ENCODE results near the gene BRINP2. TPM values are rescaled to one million over a fixed set of nuclear protein-coding genes. Genes with fewer than 3 reads are reported as not detected.

BRINP2 gene
- total RNA-seq, 2 experiments from 2014 or later = not detected

DNA sequence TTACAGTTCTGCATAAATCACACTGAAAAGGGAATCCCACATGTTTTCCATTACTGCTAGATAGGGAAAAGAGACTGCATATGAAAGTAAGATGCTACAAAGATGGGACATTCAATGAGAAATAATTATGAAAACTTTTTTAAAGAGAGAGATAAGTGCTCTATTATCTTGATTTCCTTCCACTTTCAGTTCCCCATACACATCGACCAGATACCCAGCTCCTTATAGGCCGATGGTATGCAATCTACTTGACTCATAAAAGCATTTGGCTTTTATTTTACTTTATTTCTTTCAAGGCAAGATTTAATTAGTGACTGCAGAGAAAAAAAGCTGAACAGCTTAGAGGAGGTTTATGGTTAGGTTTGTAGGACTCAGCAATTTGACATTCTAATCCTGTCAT is 13.1 kb downstream of the BRINP2 start:
- H3K4me3 Mint-ChIP-seq = no peak overlapping the region
- peaks cover 66% of the 10 kb centered on the region for H3K27me3 Mint-ChIP-seq
- no peaks in the 10 kb centered on the region for H3K36me3 Mint-ChIP-seq
- H3K9me3 Mint-ChIP-seq = no peaks in the 10 kb centered on the region
- no peak for DNase-seq
- no peak overlapping the region for H3K27ac Mint-ChIP-seq
- peaks cover 8% of the 10 kb centered on the region for H3K4me1 Mint-ChIP-seq

DNA sequence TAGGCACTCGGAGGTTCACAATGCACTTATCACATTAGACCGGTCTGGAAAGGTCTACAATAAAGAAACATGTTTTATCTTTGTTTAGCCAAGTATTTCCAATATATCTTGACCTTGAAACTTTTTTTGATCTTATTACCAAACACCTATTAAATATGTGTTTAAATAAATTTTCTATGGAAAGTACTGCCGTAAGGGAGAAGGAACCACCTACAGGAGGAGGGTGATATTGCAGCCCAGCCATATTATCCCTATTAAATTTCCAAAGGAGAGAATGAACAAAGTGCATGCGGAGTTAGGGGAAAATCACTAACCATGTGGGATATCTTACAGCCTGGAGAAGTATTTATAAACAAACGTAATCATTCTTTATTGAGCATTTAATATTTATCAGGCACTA is 14.5 kb downstream of the BRINP2 start:
- H3K4me1 Mint-ChIP-seq = peaks cover 8% of the 10 kb centered on the region
- H3K27me3 Mint-ChIP-seq = peaks cover 62% of the 10 kb centered on the region
- no peak overlapping the region for H3K4me3 Mint-ChIP-seq
- H3K36me3 Mint-ChIP-seq = no peaks in the 10 kb centered on the region
- H3K9me3 Mint-ChIP-seq = no peaks in the 10 kb centered on the region
- DNase-seq = no peak
- H3K27ac Mint-ChIP-seq = no peak overlapping the region

DNA sequence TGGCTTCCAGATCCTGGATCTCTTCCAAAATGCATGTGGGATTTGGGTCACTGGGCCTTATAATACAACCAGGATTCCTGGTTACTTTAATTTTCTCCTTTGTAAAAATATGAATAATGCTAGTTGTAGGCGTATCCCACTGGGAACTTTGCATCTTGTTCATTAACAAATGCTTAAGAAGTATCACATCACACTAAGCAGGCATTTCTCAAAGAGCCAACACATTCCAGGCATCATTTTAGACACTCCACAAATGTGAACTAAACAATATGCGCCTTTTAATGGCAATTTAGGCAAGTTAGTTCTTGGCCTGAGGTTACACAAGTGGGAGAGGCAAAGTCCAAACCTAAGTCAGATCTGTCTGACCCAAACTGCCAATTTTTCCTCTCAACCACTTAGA is 15.9 kb downstream of the BRINP2 start:
- peaks cover 5% of the 10 kb centered on the region for H3K4me1 Mint-ChIP-seq
- DNase-seq = no peak
- no peak overlapping the region for H3K4me3 Mint-ChIP-seq
- peaks cover 51% of the 10 kb centered on the region for H3K27me3 Mint-ChIP-seq
- H3K27ac Mint-ChIP-seq = no peak overlapping the region
- H3K9me3 Mint-ChIP-seq = no peaks in the 10 kb centered on the region
- no peaks in the 10 kb centered on the region for H3K36me3 Mint-ChIP-seq

DNA sequence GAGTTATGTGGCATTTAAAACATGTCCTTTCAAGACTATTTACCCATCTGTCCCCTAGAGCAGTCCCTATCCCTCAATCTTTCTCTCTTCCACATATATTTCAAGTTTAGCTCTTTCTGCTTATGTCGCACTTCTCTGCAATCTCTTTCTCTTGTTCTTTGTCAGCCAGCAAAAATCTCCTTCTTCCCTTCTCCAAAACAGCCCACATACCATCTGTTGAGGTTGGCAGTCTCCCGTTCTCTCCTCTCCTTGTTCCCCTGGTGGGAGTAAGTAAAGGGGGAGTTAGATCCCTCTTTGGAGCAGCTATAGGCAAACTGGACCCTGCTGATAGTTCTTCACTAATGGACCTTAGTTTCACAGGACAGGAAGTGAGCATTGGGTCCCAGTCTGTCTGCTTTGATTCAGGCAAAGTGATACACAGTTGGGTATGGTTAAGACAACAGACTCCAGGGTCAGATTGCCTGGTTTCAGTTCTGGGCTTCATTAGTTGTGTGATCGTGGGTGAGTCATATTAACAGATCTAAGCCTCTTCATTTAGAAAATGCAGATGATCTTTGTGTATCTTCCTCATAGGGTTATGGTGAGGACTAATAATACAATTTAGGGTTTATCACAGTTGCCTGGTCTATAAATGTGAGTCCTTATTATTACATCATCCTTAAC is 19.7 kb downstream of the BRINP2 start:
- Mint-ChIP-seq H3K36me3 (no peaks in the 10 kb centered on the region), H3K4me1 (no peaks in the 10 kb centered on the region), H3K9me3 (no peaks in the 10 kb centered on the region), H3K4me3 (no peak overlapping the region), H3K27me3 (peaks cover 20% of the 10 kb centered on the region), H3K27ac (no peak overlapping the region)
- no peak for DNase-seq

DNA sequence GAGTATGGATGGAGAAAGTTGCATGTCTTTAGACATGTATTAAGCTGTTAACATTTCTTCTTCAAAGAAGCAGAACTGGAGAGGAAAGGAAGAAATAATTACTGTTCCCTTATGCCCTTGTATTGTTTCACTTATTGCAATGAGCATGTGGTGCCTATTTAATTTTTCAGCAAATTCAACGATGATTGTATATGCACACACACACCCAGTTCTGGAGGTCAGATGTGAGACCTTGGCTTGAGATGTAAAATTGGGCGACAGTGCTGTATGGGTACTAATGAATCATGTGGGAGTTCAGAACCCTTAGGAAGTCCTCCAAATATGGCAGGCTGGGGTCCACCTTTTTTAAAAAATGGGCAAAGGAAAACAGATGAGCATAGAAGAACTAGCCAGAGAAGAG is 27.5 kb downstream of the BRINP2 start:
- Mint-ChIP-seq H3K4me3 (no peak overlapping the region), H3K9me3 (no peaks in the 10 kb centered on the region), H3K27ac (no peak overlapping the region), H3K36me3 (no peaks in the 10 kb centered on the region), H3K27me3 (no peaks in the 10 kb centered on the region), H3K4me1 (no peaks in the 10 kb centered on the region)
- no peak for DNase-seq

DNA sequence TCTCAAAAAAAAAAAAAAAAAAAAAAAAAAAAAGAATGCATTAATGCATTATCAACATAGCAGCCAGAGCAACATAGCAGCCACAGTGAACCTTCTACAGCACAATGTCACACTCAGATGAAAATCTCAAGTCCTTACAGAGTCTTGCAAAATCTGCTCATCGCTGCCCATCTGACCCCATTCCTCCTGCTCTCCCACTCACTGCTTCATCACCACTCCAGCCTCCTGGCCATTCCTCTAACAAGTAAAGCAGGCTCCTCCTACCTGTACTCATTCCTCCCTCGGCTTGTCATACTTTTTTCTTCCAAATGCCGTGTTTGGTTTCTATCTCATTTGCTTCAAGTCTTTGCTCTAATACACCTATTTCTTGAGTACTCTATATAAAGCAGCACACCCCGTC is 29.5 kb downstream of the BRINP2 start:
- Mint-ChIP-seq H3K4me3 (no peak overlapping the region), H3K9me3 (no peaks in the 10 kb centered on the region), H3K36me3 (no peaks in the 10 kb centered on the region), H3K27ac (no peak overlapping the region), H3K27me3 (no peaks in the 10 kb centered on the region), H3K4me1 (no peaks in the 10 kb centered on the region)
- no peak for DNase-seq

DNA sequence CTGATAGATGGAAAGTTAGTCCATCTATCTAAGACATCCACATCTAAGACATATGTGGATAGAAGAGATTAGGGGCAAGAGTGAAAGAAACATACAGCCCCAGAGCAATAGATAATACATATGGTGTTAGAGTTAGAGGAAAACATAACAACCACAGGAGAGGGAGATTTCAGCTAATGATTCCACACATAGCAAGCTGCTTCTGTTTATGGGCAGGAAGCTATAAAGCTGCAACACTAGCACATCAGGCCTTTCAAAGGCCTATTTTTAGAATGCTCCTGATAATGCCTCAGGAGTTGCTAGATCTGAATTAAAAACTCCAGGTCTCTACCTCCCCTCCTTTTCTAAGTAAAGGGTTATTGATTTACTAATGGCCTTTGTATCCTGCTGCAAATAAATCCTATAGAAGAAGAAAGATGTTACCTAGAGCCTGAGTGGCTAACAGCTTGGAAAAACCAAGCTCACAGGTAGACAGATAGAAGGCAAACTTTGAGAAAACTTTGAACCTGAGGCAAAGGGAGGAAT is 36.1 kb downstream of the BRINP2 start:
- no peak for DNase-seq
- Mint-ChIP-seq H3K4me1 (no peaks in the 10 kb centered on the region), H3K36me3 (no peaks in the 10 kb centered on the region), H3K4me3 (no peak overlapping the region), H3K27me3 (no peaks in the 10 kb centered on the region), H3K27ac (no peak overlapping the region), H3K9me3 (no peaks in the 10 kb centered on the region)

DNA sequence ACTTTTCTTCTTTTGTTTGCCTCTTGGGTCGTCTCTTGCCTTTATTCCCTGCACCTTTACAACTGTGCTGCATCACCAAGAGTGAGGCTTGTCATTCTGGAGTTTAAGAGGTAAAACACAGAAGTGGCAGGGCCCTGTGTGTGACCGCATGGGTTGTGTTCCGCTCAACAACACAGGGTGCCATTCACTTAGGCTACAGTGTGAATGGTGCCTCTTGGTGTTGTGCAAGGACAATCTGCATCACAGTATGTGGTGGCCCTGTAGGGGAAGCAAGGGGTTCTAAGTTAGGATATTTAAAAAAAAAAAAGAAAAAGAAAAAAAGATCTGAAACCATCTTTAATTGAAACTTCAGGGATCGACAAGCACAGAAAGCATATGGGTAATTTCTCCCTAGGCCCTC is 38.2 kb downstream of the BRINP2 start:
- Mint-ChIP-seq H3K27me3 (no peaks in the 10 kb centered on the region), H3K36me3 (no peaks in the 10 kb centered on the region), H3K9me3 (no peaks in the 10 kb centered on the region), H3K4me3 (no peak overlapping the region), H3K27ac (no peak overlapping the region), H3K4me1 (no peaks in the 10 kb centered on the region)
- DNase-seq = no peak

DNA sequence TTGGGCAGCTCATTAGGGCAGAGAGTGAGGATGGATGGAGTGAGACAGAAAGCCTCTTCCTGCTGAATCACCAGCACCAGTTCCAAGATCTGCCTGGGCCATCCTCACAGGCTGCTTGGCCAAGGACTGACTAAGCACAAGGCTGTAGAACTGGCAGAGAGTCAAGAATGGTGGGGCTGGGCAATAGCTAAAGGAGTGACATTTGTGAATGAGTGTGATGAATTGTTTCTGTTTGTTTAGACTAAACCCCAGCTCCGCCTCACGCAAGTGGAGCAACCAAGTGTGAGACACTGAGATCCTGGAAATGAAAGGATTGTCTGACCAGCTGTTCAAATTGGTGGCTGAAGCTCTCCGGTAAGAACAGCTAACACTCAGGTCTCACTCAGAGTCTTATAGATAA is 38.6 kb downstream of the BRINP2 start:
- Mint-ChIP-seq H3K27ac (no peak overlapping the region), H3K4me1 (no peaks in the 10 kb centered on the region), H3K27me3 (no peaks in the 10 kb centered on the region), H3K36me3 (no peaks in the 10 kb centered on the region), H3K4me3 (no peak overlapping the region), H3K9me3 (no peaks in the 10 kb centered on the region)
- DNase-seq = no peak

DNA sequence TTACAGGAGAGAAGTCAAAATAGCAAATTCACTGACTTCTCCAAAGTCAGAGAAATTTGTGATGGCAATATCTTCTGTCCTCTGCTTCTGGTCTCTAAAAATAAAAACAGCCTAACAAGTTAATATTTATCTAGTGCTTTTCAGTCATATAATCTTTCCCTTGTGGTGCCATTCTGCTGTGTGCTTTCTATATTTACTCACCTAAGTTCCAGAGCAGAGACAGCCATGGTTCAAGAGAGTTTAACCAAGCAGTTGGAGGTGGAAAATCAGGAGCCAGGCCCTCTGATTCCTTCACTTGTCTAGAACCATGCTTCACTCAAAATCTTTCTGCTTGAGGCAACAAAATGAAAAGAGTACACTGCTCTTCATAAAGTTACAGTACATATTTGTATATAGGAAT is 39.3 kb downstream of the BRINP2 start:
- Mint-ChIP-seq H3K9me3 (no peaks in the 10 kb centered on the region), H3K4me3 (no peak overlapping the region), H3K27ac (no peak overlapping the region), H3K4me1 (no peaks in the 10 kb centered on the region), H3K27me3 (no peaks in the 10 kb centered on the region), H3K36me3 (no peaks in the 10 kb centered on the region)
- no peak for DNase-seq

DNA sequence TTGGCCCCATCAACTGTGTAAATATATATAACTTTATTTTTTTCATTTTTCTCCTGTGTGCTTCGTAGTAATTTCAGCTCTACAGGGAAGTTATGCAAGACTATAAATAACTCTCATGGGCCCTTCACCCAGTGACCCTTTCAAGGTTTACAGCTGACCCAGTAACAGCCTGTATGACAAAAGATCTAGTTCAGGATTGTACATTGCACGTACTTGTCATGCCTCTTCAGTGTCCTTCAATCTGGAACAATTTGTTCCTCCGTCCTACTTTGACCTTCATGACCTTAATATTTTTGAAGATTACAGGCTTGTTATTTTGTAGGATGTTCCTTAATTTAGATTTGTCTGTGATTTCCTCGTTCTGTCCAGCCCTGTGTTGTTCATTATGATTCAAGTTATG is 40.5 kb downstream of the BRINP2 start:
- Mint-ChIP-seq H3K9me3 (peaks cover 3% of the 10 kb centered on the region), H3K4me3 (no peak overlapping the region), H3K27ac (no peak overlapping the region), H3K36me3 (no peaks in the 10 kb centered on the region), H3K27me3 (no peaks in the 10 kb centered on the region), H3K4me1 (no peaks in the 10 kb centered on the region)
- no peak for DNase-seq

DNA sequence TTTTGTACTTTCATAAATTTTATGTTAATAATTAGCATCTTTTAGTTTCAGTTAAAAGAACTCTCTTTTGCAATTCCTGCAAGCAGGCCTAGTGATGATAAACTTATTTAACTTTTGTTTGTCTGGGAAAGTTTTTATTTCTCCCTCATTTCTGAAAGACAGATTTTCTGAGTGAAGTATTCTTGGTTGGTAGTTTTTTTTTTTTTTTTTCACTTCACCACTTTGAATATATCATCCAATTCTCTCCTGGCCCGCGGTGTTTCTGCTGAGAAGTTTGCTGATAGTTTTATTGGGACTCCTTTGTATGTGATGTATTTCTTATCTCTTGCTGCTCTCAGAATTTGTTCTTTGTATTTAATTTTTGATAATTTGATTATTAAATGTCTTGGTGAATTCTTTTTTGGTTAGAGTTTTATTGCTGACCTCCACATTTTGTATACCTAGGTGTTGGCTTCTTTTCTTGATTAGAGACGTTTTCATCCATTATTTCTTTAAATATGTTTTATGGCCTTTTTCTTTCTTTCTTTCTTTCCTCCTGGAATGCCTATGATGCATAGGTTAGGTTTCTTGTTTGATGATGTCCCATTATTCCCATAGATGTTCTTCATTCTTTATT is 45.9 kb downstream of the BRINP2 start:
- no peaks in the 10 kb centered on the region for H3K27me3 Mint-ChIP-seq
- H3K4me3 Mint-ChIP-seq = no peak overlapping the region
- no peak for DNase-seq
- H3K9me3 Mint-ChIP-seq = peaks cover 8% of the 10 kb centered on the region
- no peaks in the 10 kb centered on the region for H3K36me3 Mint-ChIP-seq
- no peaks in the 10 kb centered on the region for H3K4me1 Mint-ChIP-seq
- no peak overlapping the region for H3K27ac Mint-ChIP-seq

DNA sequence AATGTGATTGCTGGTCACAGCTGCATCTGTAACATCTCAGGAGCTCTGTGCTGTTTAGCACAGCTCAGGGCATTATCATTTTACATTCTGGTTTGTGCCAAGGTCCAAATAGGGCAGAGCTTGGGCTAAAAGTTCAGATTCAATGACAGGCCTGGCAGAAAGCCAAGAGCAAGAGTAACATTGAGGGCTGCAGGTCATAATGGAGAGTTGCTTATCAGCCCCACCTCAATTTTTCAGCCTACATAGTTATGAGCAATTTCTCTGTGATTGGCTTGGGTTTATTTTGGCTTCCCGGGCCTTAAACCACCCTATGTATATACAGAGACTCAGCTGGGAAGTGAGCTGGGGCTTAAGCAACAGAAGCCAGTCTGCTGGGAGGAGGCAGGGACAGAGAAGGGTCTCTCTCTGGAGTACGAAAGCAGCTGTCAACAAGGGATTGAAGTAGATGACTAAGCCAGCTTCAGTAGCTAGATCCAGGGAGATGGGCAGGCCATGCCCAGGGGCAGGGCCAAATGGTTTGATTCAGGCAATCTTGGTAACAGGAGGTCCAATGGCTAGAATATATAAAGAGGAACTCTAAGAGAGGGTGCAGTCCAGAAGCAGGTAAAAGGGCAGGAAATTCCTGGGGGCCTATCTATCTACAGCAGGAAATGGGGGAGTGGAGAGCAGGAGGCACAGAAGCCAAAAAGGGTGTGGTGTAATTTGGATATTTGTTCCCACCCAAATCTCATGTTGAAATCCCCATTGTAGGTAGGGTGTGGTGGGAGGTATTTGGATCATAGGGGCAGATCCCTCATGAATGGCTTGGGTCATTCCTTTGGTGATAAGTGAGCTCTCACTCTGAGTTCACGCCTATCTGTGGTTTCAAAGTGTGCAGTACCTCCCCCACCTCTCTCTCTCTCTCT is 49.0 kb downstream of the BRINP2 start:
- Mint-ChIP-seq H3K4me1 (no peaks in the 10 kb centered on the region), H3K27ac (no peak overlapping the region), H3K4me3 (no peak overlapping the region), H3K27me3 (no peaks in the 10 kb centered on the region), H3K36me3 (no peaks in the 10 kb centered on the region), H3K9me3 (peaks cover 8% of the 10 kb centered on the region)
- DNase-seq = no peak

DNA sequence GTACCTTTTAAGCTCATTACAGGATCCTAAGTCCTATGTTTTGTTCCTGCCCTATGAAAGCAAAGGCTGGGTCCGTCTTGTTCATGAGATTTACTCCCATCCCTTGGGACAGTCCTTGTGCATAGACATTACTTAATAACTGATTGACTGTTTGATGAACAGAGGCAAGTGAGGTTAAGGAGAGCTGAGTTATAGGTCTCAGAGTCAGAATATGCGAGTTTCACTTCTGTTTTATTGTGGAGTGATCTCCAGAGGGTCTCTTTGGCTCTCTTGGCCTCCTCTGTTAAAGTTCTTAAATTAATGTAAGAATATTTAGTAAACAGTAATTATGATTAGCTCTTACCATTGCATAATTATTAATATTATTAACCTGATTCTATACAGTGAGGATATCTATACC is 52.6 kb downstream of the BRINP2 start:
- H3K27me3 Mint-ChIP-seq = no peaks in the 10 kb centered on the region
- no peaks in the 10 kb centered on the region for H3K4me1 Mint-ChIP-seq
- no peaks in the 10 kb centered on the region for H3K9me3 Mint-ChIP-seq
- no peak overlapping the region for H3K27ac Mint-ChIP-seq
- no peaks in the 10 kb centered on the region for H3K36me3 Mint-ChIP-seq
- no peak for DNase-seq
- H3K4me3 Mint-ChIP-seq = no peak overlapping the region

DNA sequence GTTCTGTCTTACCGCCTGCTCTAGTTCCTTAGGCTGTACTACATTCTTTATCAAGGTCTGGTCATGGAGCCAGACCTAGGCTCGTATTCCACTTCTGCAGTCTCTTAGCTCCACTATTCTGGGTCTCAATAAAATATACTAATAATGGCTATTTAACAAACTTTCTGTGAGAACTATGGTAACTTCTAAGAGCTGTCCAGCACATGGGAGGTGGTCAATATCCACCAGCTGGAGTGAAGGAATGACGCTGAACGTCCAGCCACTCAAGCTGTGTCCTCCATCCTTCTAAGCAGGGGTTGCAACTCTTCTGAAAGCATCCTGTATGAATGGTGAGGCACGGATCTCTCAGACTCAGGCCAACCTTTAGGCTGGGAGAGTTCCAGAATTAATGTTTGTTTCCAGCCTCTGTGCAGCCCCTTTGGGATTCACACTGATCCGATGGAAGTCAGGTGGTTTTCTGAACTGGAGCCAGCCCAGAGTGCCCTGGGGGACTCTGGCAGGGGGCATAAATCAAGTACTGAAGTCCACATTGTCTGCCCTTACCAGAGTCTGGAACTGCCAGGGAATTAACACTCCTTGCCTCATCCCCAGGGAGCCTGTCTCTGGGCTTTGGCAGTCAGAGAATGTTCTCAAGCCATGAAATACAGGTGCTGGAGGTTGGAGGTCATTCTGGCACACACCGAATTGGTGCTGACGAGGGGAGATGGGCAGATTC is 57.4 kb downstream of the BRINP2 start:
- H3K36me3 Mint-ChIP-seq = no peaks in the 10 kb centered on the region
- no peak for DNase-seq
- no peaks in the 10 kb centered on the region for H3K4me1 Mint-ChIP-seq
- no peak overlapping the region for H3K4me3 Mint-ChIP-seq
- H3K27me3 Mint-ChIP-seq = no peaks in the 10 kb centered on the region
- no peak overlapping the region for H3K27ac Mint-ChIP-seq
- H3K9me3 Mint-ChIP-seq = peaks cover 4% of the 10 kb centered on the region
